ENCODE results near the gene SPATA6L.

The SPATA6L gene

GRCh38 chr9:4666042-4666699 lies at the start of gene SPATA6L:
SPATA6L (minus strand) TSS chr9:4666480; CDS start chr9:4666250, 230 bp downstream.
- DNase-seq = peak; percentile 50 to 57

GRCh38 chr9:4714266-4715016 lies 48.2 kb upstream of the SPATA6L start:
- no peak for DNase-seq

GRCh38 chr9:4713849-4714248 lies 47.6 kb upstream of the SPATA6L start:
- no peak for DNase-seq

GRCh38 chr9:4709380-4709779 lies 43.1 kb upstream of the SPATA6L start:
- DNase-seq = no peak

- DNase-seq = no peak
These were observed 40.8 kb upstream of the SPATA6L start for GRCh38 chr9:4706971-4707622.

- no peak for DNase-seq
These were observed 39.7 kb upstream of the SPATA6L start for GRCh38 chr9:4706021-4706420.

GRCh38 chr9:4704129-4704528 lies 37.8 kb upstream of the SPATA6L start:
- DNase-seq = no peak

- DNase-seq = no peak
These were observed 35.2 kb upstream of the SPATA6L start for GRCh38 chr9:4701526-4701925.

GRCh38 chr9:4700932-4701331 lies 34.7 kb upstream of the SPATA6L start:
- no peak for DNase-seq

- DNase-seq = no peak
These were observed 33.8 kb upstream of the SPATA6L start for GRCh38 chr9:4700091-4700490.

- DNase-seq = no peak
These were observed 25.5 kb upstream of the SPATA6L start for GRCh38 chr9:4691795-4692194.

- DNase-seq = no peak
These were observed 23.9 kb upstream of the SPATA6L start for GRCh38 chr9:4690144-4690543.

GRCh38 chr9:4689687-4690104 lies 23.4 kb upstream of the SPATA6L start:
- peak; percentile 15 to 33 for DNase-seq

- DNase-seq = no peak
These were observed 22.7 kb upstream of the SPATA6L start for GRCh38 chr9:4689021-4689420.

- DNase-seq = no peak
These were observed 20.3 kb upstream of the SPATA6L start for GRCh38 chr9:4686584-4686983.

GRCh38 chr9:4686112-4686511 lies 19.8 kb upstream of the SPATA6L start:
- no peak for DNase-seq

GRCh38 chr9:4684820-4685219 lies 18.5 kb upstream of the SPATA6L start:
- no peak for DNase-seq

- no peak for DNase-seq
These were observed 14.5 kb upstream of the SPATA6L start for GRCh38 chr9:4680750-4681149.

GRCh38 chr9:4680173-4680525 lies 13.9 kb upstream of the SPATA6L start:
- no peak for DNase-seq

GRCh38 chr9:4679268-4680172 lies 13.2 kb upstream of the SPATA6L start, which contains the start of gene CDC37L1:
CDC37L1 (plus strand) TSS chr9:4679569; CDS start chr9:4679768, 199 bp downstream.
- peak; percentile 99 for DNase-seq

- no peak for DNase-seq
These were observed 12.5 kb upstream of the SPATA6L start for GRCh38 chr9:4678679-4679267.

- DNase-seq = no peak
These were observed 11.1 kb upstream of the SPATA6L start for GRCh38 chr9:4677392-4677791.
